HG03135 (cell line): ENCODE results near the gene SHC4.
"Not testable (repeated sequence)": the region's sequence is repeated elsewhere in the genome, so short reads cannot be mapped to it uniquely, and the experiment has no call there.

Experiments used
- ATAC-seq: cut with Tn5 transposase; IDR thresholded peaks from one replicate; pipeline ENCODE4 v1.9.1; 2021; ENCODE audit warnings: mild to moderate bottlenecking, moderate library complexity; ENCODE audit not compliant: unreplicated experiment

The SHC4 gene

GRCh38 chr15:48963524-48964113 is at the start of gene SHC4:
TSS of gene SHC4 (minus strand) at chr15:48963919. CDS start at chr15:48963015, 904 bp downstream.
- no peak for ATAC-seq

GRCh38 chr15:48999314-48999713 is 35.6 kb upstream of the SHC4 start:
- no peak for ATAC-seq

- no peak for ATAC-seq
Measured at GRCh38 chr15:48996276-48996675, 32.6 kb upstream of the SHC4 start.

- no peak for ATAC-seq
Measured at GRCh38 chr15:48993380-48993779, 29.7 kb upstream of the SHC4 start.

- ATAC-seq = peak; percentile 84
Measured at GRCh38 chr15:48992545-48992944, 28.8 kb upstream of the SHC4 start.

- ATAC-seq = peak; percentile 19
Measured at GRCh38 chr15:48992096-48992495, 28.4 kb upstream of the SHC4 start.

GRCh38 chr15:48989170-48989569 is 25.5 kb upstream of the SHC4 start:
- ATAC-seq = no peak

- no peak for ATAC-seq
Measured at GRCh38 chr15:48987142-48987541, 23.4 kb upstream of the SHC4 start.

- no peak for ATAC-seq
Measured at GRCh38 chr15:48986240-48986639, 22.5 kb upstream of the SHC4 start.

- ATAC-seq = no peak
Measured at GRCh38 chr15:48985516-48985915, 21.8 kb upstream of the SHC4 start.

- ATAC-seq = no peak
Measured at GRCh38 chr15:48984811-48985352, 21.2 kb upstream of the SHC4 start.

GRCh38 chr15:48984021-48984710 is 20.4 kb upstream of the SHC4 start:
- no peak for ATAC-seq

- no peak for ATAC-seq
Measured at GRCh38 chr15:48983300-48983699, 19.6 kb upstream of the SHC4 start.

GRCh38 chr15:48981941-48982340 is 18.2 kb upstream of the SHC4 start:
- ATAC-seq = no peak

- ATAC-seq = no peak
Measured at GRCh38 chr15:48978638-48979037, 14.9 kb upstream of the SHC4 start.

- ATAC-seq = no peak
Measured at GRCh38 chr15:48976444-48977088, 12.8 kb upstream of the SHC4 start.

- ATAC-seq = peak; percentile 95
Measured at GRCh38 chr15:48975472-48976419, 12.0 kb upstream of the SHC4 start.

- no peak for ATAC-seq
Measured at GRCh38 chr15:48974882-48975281, 11.2 kb upstream of the SHC4 start.

GRCh38 chr15:48972750-48973503 is 9.2 kb upstream of the SHC4 start:
- no peak for ATAC-seq

- ATAC-seq = not testable (repeated sequence)
Measured at GRCh38 chr15:48970926-48971325, 7.2 kb upstream of the SHC4 start.
